Left colon (tissue), 2 donors: ENCODE results near the gene CARD10. TPM values are rescaled to one million over a fixed set of nuclear protein-coding genes. Genes with fewer than 3 reads are reported as not detected.
"Not testable (repeated sequence)": the region's sequence is repeated elsewhere in the genome, so short reads cannot be mapped to it uniquely, and the experiment has no call there.

Experiments used
- ATAC-seq: fragments of 200-7000 bp; cut with Tn5 transposase; one replicate; pipeline ENCODE4 v1.9.1; 2020; ENCODE audit warnings: mild to moderate bottlenecking, moderate library complexity
- DNase-seq, 2 donors: peaks; one replicate each; pipeline ENCODE4 v3.0.0-alpha.2; 2020
- intact Hi-C, 2 donors: fragments of 100-400 bp; cut with DNase I in 1 of 2; cut with micrococcal nuclease in 1 of 2; formaldehyde crosslinking; loops; one replicate each; pipeline versions ENCODE4 v1.11.2 to v1.14.0; 2022; cut with DNase I, micrococcal nuclease
- total RNA-seq, 2 donors: library from RNA; stranded (reverse); fragmentation: NEBNext Ultra II Directional; extraction: Animal tissue kit (Norgen Biotek cat#: 25700); gene quantifications; one replicate each; pipeline ENCODE4 v1.2.1, GENCODE V29; 2021
- donor health status: DM: no; HTN: no; CAD: no.
- donor health status: DM: yes; HTN: yes; CAD: no.

The CARD10 gene
- total RNA-seq, 2 donors from 2014 or later, result 64.1 to 66.4 TPM

DNA sequence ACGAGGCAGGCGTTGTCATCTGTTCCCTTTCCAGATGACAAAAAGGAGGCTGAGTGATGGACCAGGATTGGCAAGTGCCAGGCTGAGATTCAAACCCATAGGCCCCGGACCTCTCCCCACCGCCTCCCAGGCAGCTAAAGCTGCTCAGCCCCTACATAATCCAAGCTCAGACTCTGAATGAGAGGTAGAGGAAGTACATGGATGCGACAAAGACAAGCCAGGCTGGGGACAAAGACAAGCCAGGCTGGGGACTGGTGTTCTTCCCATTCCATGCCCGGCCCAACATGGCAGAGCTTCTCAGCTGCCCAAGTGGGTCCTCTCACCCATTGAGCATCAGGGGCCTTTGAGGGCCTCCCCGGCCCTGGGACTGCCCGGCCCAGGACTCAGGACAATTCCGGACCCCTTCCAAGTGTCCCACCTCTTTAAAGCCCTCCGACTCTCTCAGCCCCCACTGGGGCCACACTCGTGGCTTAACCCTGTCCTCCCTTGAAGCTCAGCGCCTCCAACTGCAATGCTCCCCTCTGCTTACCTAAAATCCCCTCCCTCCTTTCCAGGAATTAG is 37.8 kb downstream of the CARD10 start:
- DNase-seq (no peak), ATAC-seq (no peak)
- intact Hi-C loops, result no loop called here

DNA sequence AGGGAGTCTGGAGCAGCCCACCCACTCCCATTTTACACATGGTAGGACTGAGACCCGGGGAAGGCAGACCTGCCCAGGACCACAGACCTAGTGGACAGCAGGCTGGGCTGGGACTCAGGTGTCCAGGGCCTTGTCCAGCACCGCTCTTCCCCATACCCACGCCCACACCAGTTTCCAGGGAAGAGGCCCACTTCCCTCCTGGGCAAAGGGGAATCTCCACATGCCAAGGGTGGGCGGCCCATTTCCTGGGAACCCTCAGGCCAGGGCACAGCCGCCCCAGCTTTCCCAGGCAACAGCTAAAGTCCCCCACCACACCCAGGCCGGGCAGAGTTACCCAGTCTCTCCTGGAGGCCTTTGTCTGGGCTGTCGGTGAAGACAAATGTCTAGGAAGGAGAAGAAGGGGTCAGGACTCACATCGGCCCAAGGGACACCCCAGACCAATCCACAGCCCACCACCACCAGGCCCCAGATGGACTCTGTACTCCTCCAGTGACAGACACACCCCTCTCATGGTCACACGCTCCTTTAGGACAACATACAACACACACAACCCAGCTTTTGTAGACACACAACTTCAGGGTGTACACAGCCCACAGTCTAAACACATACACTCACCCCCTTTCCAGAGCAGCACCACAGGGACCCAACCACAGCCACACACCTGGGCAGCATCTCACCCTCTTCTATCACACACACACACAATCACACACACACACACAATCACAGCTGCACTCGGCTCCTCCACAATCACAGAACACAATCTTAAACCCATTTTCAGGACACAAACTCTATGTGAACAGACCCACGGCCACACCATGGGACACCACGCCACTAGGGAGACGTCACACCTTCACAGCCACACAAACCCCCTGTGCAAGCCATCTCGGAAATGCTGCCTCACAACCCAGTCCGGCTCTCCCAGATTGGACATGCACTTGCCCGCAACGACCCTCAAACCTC is 38.5 kb downstream of the CARD10 start:
- intact Hi-C loops, result no loop called here
- ATAC-seq, result no peak
- no peak for DNase-seq

DNA sequence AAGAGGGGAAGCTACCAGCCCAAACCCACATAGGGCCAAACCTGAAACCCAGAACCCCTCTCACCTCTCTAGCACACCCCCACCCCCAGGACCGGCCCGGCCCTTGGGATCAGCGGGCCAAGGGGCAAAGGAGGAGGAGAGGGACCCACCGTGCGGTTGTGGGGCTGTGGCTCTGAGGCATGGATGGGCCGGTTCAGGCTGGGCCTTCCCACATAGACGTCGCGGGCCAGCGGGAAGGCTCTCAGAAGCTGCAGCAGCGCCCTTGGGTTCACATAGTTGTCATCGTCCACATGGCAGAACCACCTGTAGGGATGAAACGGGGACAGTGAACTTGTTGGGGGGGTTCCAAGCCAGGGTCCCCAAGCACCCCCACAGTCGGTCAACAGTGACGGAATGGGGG is 40.0 kb downstream of the CARD10 start:
- no peak for DNase-seq
- intact Hi-C loops, result no loop called here
- ATAC-seq, result no peak

DNA sequence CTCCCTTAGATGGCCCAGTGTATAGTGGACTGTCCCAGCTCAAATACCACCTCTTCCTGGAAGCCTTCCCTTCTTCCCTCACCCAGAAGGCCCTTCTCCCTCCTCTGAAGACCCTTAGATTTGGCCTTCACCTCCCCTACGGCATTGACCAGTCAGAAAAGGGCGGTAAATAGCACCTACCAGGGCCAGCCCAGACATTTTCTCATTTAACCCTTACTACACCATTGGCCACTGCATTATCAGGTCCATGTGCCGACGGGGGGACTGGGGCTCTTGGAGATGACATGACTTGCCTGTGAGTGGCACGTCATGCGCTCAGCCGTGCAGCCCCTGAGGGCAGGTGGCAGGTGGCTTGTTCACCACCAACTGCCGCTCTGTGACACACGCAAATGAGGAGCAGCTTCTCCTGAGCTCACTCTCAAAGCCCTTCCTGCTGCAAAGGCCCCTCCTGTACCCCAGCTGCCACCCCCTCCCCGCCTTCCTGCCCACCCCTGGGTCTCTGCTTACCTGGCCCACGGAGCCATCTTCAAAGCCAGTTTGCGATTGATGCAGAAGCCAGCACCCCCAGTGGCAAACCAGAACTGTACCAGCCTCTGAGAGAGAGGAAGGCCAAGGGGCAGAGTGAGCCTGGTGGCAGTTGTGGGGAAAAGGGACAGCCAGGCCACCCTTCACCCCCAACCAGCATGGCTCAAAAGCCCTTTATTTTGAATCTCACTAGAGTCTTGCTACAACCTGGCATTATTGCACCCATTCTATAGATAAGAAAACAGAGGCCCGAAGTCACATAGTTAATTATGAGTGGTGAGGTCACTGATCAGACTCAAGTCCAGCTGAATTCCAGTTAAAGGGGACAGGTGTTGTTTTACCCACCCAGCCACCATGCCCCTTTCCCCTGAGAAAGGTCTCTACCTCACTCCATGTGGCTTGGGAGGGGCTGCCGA is 42.6 kb downstream of the CARD10 start:
- no peak for ATAC-seq
- no peak for DNase-seq
- intact Hi-C loops, result no loop called here

DNA sequence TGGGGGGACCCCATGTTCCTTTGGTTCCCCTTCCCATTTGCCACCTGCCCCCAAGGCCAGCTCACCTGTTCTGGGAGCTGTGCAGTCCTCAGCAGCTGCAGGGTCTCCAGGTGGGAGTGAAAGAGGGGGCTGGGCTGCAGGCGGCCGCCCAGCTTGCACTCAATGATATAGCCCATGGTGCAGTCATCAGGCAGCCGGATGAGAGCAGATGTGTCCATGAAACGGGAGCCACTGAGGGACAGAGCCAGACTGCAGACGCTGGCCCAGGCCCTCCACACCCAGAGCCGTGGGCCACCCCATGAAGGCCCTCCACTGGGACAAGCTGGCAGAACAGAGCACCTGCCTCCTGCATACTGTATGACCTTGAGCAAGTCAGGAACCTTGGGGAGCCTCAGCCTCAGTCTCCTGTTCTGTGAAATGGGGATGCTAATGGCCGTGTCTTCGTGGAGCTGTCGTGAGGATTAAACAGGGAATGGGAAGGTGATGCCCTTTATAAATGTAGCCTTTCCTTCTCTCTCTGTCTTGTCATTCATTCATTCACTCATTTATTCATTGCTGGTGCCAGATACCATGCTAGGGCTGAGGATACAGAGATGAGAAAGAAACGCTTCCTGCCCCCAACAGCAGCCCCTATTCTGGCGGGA is 44.6 kb downstream of the CARD10 start:
- intact Hi-C loops, result no loop called here
- ATAC-seq (no peak), DNase-seq (no peak)

DNA sequence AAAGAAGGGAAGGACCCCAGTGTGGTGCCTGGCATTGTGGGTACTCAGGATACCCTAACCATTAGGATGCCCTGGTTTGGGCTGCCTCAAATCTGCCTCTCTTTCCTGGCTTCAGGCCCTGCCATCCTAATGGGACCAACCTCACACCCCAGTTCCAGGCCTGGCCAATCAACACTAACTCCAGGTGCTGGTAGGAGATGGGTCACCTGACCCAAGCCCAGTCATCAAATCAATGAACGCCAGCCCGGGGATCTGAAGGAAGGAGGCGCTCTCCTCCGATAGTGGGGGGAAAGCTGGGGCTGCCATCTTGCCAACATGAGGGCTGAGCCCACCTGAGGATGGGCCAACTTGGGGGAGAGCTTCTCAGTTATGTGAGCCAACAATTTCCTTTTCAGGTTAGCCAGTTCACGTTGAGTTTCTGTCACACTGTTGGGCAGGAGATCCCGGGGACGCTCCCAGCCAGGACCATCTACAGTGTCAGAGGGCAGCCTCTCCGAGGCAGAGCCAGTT is 45.7 kb downstream of the CARD10 start:
- no peak for DNase-seq
- intact Hi-C loops, result no loop called here
- no peak for ATAC-seq

DNA sequence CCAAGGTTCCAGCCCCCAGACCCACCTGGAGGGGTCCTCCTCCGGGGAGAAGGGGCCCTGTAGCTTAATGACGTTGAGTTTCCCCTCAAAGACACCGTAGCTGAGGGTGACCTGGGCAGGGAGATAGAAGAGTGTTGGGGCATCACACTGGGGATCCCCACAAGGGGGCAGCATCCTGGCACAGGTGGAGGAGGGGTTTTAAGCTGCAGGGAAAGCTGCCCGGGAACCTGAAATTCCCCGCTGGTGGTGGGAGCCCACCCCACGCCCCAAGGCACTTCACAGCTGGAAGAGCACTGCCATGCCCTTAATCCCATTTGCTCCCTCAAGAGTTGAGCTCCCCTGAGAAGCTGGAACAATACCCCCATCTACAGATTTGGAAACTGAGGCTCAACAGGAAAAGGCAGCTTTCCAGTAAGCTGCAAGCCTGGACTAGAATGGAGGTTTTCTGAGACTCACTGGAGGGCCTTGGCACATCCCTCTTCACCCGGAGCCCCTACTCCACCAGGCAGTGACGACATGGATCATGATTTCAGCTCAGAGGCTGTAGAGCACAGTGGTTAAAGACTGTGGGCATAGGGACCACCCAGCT is 46.7 kb downstream of the CARD10 start:
- ATAC-seq (peak; percentile 73), DNase-seq (peak in 1 of 2 donors; percentile 66)
- intact Hi-C loops, result no loop called here

DNA sequence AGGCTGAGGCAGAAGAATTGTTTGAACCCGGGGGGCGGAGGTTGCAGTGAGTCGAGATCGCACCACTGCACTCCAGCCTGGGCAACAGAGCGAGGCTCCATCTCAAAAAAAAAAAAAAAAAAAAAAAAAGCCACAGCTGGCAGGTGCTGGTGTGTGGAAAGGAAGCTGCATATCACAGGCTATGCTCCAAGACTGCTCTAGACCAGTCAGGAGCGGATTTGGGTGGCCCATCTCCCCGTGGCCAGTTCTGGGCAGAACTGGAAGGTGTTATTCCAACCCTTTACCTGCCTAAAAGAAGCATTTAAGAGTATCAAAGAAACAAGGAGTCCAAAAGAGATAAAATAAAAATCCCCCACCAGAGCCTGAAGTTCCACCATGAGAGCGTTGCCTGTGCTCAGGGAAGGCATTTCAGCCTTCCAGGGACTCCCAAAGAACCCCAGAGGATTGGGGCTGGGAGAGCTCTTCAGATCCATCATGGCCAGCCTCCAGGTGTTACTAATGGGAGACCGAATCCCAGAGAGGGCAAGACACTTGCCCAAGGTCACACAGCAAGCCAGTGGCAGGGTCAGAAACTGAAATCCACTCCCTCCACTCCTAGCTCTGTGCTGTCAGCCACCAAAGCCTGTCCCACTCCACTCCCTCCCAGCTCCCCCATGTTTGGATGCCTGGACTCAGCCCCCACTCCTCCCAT is 47.3 kb downstream of the CARD10 start:
- no peak for DNase-seq
- intact Hi-C loops, result no loop called here
- ATAC-seq, result peak; percentile 9

DNA sequence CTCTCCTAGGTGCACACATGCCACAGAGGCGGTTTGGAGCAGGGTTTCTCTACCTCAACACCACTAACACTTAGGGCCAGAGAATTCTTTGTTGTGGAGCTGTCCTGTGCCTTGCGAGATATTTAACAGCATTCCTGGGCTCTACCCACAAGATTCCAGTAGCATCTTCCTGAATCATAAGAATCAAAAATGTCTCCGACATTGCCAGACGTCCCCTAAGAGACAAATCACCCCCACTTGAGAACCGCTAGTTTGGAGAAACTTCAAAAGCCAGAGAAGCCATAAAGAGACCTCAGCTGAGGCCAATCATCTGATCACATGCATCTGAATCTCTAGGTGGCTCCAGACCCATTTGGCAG is 49.1 kb downstream of the CARD10 start:
- no peak for DNase-seq
- intact Hi-C loops, result no loop called here
- no peak for ATAC-seq

DNA sequence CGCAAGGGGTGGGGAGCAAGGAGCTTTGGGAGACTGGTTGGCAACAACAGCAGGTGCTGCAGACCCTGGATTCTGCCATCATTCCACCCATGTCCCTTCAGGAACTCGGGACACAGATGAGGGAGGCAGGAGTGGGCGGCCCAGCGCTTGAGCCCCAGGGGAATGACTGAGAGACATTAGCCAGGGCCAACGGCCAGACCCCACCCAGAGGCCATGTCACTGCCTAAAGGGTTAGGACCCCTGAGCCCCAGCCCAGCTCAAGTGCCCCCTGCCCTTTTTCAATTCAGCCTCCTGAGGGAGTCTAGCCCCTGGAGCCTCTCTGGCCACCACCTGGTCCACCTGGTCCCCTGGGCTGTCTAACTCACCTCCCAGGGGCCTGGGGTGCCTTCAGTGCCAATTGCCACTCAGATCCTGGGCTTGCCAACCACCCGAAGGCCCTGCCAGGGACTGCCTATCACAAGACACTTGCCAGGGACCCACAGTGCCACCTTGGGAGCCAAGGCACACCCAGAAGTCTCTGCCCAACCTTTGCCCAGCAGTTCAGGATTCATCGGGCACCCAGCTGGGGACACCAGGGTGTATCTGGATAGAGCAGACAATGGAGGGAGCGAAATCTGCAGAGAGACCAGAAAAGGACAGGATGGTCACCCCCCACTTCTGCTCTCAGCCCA is 49.7 kb downstream of the CARD10 start:
- DNase-seq, result no peak
- intact Hi-C loops, result no loop called here
- ATAC-seq, result peak; percentile 44

DNA sequence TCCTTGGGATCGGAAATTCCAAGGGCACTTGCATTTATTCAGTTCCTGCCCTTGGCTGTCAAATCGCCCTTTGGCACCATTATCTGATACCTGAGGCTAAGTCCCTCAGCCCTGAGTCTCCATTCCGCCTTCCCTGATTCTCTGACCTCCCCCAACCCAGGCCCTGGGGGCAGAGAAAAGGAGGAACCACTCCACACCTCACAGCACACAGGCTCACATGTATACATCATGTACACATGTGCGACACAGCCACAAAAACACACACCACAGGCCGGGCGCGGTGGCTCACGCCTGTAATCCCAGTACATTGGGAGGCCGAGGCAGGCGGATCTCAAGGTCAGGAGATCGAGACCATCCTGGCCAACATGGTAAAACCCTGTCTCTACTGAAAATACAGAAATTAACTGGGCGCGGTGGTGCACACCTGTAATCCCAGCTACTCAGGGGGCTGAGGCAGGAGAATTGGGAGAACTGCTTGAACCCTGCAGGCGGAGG is 51.0 kb downstream of the CARD10 start:
- ATAC-seq, DNase-seq, intact Hi-C loops: not testable (repeated sequence)

DNA sequence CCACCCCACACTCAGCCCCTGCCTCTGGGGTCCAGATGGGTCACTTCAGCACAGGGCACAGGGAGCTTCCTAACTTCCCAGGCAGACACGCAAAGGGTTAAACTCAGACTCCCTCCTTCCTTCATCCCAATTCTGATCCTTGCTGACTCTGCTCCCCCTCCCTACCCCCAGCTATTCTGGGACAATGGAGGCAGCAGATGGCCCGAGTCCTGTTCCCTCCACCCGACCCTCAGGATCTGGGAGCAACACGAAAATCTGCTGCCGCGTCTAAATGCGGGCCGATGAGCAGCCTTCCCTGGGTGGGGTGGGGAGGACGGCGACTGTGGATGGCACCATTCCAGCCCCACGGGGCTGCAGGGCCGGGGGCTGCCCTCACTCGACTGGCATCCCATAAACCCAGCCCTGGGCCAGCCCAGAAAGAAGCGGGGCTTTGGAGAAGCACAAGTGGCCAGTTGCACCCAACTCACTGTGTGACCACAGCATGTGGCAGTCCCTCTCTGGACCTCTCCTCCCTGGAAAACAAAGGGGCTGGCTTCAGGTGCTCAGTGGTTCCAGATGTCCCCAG is 51.7 kb downstream of the CARD10 start:
- ATAC-seq, result no peak
- no peak for DNase-seq
- intact Hi-C loops, result no loop called here

DNA sequence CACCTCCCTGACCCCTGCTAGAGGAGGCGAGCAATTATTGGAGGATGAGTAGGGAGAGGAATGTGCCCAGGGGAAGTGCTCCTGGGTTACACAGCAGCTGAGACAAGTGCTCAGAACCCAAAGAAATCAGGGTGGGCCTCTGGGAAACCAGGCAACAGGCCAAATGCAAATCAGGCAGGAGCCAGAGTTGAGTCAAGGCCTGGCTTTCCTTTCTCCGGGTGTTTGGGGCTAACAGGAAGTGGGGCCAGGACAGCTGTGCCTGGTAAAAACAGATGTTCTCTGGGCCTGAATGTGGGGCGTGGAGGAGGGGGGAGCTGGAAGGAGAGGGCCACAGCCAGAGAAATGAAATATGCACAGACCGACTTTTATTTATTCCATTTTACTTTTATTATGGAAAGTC is 55.0 kb downstream of the CARD10 start:
- no peak for DNase-seq
- intact Hi-C loops, result no loop called here
- no peak for ATAC-seq

DNA sequence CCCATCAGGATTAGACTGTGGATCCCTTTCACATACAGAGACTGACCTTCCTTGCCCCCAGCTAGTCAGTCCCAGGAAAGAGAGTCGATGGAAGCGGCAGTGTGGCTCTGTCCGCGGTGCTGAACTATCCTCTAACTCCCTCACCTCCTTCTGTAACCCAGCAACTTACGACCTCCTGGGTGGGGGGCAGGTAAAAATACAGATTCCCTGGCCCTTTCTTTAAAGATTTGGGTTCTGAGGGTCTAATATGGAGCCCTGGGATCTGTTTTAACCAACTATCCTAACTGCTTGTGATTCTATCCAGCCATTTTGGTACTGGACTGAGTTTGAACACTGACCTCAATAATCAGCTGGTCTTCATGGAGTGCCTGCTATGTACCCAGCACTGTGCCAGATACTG is 56.2 kb downstream of the CARD10 start:
- ATAC-seq, result peak; percentile 38
- intact Hi-C loops, result no loop called here
- peak in 1 of 2 donors; percentile 36 for DNase-seq

DNA sequence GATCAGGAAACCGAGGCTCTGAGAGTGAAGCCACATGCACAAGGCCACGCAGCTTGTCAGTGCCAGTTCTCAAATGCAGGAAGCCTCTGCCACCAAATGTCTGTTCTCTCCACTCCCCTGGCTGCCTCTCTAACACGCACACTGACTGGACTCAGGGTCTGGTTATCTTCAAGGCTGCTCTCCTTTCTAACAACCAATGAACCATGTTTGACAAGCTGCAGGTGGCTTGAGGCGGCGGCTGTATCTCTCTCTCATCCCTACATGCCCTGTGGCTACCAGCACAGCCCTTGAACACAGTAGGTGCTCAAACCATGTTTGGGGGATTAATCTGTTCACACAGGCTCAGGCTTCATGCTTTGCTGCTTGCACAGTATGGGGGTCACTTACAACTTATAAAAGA is 56.8 kb downstream of the CARD10 start:
- DNase-seq (no peak), ATAC-seq (no peak)
- intact Hi-C loops, result no loop called here

DNA sequence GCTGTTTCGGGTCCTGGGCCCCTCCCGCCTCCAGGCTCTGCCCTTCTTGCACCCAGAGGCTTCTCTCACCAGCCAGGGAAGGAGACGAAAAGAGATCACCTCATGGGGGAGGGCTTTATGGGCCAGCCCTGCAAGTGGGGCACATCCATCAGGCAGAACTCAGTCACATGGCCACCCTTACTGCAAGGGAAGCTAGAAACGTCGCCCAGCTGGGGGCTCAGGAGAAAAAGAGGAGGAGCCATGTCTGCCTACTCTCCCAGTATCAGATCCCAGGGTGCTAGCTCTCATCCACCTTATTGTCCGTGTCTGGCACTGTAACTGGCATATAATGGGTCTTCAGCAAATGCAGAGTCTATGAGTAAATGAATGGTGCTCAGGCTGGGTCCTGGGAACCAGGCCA is 57.3 kb downstream of the CARD10 start:
- no peak for ATAC-seq
- DNase-seq, result no peak
- intact Hi-C loops, result no loop called here

DNA sequence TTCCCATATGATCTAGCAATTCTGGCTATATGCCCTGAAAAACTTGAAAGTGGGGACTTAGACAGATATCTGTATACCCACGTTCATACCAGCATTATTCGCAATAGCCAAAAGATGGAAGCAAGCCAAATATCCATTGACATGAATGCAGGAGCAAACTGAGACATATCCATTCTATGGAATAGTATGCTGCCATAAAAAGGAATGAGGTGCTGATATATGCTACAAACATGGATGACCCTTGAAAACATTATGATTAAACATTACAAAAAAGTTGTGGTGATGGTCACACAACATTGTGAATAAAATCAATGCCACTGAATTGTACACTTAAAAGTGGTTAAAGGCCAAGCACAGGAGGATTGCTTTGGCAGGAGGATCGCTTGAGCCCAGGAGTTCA is 58.5 kb downstream of the CARD10 start:
- DNase-seq (no peak), ATAC-seq (no peak)
- intact Hi-C loops, result no loop called here
